IMR-90 (cell line): ENCODE results near the gene MYO3B. TPM values are rescaled to one million over a fixed set of nuclear protein-coding genes. Genes with fewer than 3 reads are reported as not detected.

Experiments used
- ATAC-seq: fragments of 200-7000 bp; cut with Tn5 transposase; 2 replicates; pipeline ENCODE4 v1.9.1; 2020; ENCODE audit warnings: low read depth, mild to moderate bottlenecking, moderate library complexity
- BruUV-seq: library from RNA; stranded (reverse); fragments of 400-500 nt; replicated peaks from 2 replicates; lab custom pipeline; 2021; lab: Mats Ljungman, UMichigan
- CTCF ChIA-PET: fragments of 300-600 bp; formaldehyde crosslinking; extraction: SDS; loops from one replicate; lab custom pipeline; 2021; ENCODE audit warnings: antibody characterized with exemption; lab: Yijun Ruan, JAX
- POLR2A ChIA-PET: fragments of 300-600 bp; sonication (Branson Sonifier 250); formaldehyde crosslinking; loops from one replicate; lab custom pipeline; 2022; ENCODE audit warnings: antibody characterized with exemption; ENCODE audit not compliant: unreplicated experiment; lab: Charles Lee
- DNase-seq: peaks from one replicate; pipeline ENCODE4 v3.0.0; 2013
- H2AFZ ChIP-seq: replicated peaks from 2 replicates; pipeline ENCODE3; 2013; ENCODE audit warnings: low read length, mild to moderate bottlenecking; ENCODE audit not compliant: poor library complexity
- H2AK5ac ChIP-seq: 2 replicates; pipeline ENCODE4 v1.6.1; 2013; ENCODE audit warnings: low read depth, low read length, inconsistent platforms
- H2AK9ac ChIP-seq: replicated peaks from 2 replicates; pipeline ENCODE3; 2013; ENCODE audit warnings: mild to moderate bottlenecking, low read depth, low read length, moderate library complexity; ENCODE audit not compliant: poor library complexity
- H2BK120ac ChIP-seq: 2 replicates; pipeline ENCODE4 v1.6.1; 2013; ENCODE audit warnings: low read depth, low read length, inconsistent platforms
- H2BK15ac ChIP-seq: 3 replicates; pipeline ENCODE4 v1.6.1; 2013; ENCODE audit warnings: low read depth, low read length, inconsistent platforms
- H2BK20ac ChIP-seq: 2 replicates; pipeline ENCODE4 v1.6.1; 2013; ENCODE audit warnings: low read depth, mild to moderate bottlenecking, inconsistent platforms, low read length, moderate library complexity
- H2BK5ac ChIP-seq: 2 replicates; pipeline ENCODE4 v1.6.1; 2013; ENCODE audit warnings: mild to moderate bottlenecking, low read depth, low read length, inconsistent platforms; ENCODE audit not compliant: poor library complexity, severe bottlenecking
- H3K14ac ChIP-seq: replicated peaks from 2 replicates; pipeline ENCODE4 v1.6.1; 2013; ENCODE audit warnings: low read depth, low read length, inconsistent platforms
- H3K18ac ChIP-seq: 2 replicates; pipeline ENCODE4 v1.6.1; 2013; ENCODE audit warnings: low read depth, low read length, control low read depth
- H3K23ac ChIP-seq: 2 replicates; pipeline ENCODE4 v1.6.1; 2013; ENCODE audit warnings: low read depth, low read length, inconsistent platforms
- H3K27ac ChIP-seq: 2 replicates; pipeline ENCODE4 v1.5.1; 2013; ENCODE audit warnings: mild to moderate bottlenecking, control low read depth, low read length; ENCODE audit not compliant: insufficient read depth
- H3K27me3 ChIP-seq: 2 replicates; pipeline ENCODE4 v1.6.1; 2013; ENCODE audit warnings: low read length; ENCODE audit not compliant: control insufficient read depth, insufficient read depth
- H3K36me3 ChIP-seq: 2 replicates; pipeline ENCODE4 v1.6.1; 2013; ENCODE audit warnings: low read length, mixed read lengths; ENCODE audit not compliant: control insufficient read depth, insufficient read depth
- H3K4ac ChIP-seq: 2 replicates; pipeline ENCODE4 v1.6.1; 2013; ENCODE audit warnings: low read depth, low read length, inconsistent platforms
- H3K4me1 ChIP-seq: 2 replicates; pipeline ENCODE4 v1.6.1; 2013; ENCODE audit warnings: low read length, mixed read lengths; ENCODE audit not compliant: control insufficient read depth, insufficient read depth
- H3K4me2 ChIP-seq: 2 replicates; pipeline ENCODE4 v1.6.1; 2013; ENCODE audit warnings: low read depth, mild to moderate bottlenecking, control low read depth, low read length, moderate library complexity
- H3K4me3 ChIP-seq: 2 replicates; pipeline ENCODE4 v1.5.1; 2013; ENCODE audit warnings: low read depth, mild to moderate bottlenecking, control low read depth, low read length, moderate library complexity; ENCODE audit not compliant: insufficient read depth
- H3K56ac ChIP-seq: 2 replicates; pipeline ENCODE4 v1.6.1; 2013; ENCODE audit warnings: low read length, inconsistent platforms; ENCODE audit not compliant: insufficient read depth; ENCODE audit errors: extremely low read depth
- H3K79me1 ChIP-seq, 2 experiments: 2 replicates each; pipeline ENCODE4 v1.6.1; 2013; ENCODE audit warnings: low read length in 2 of 2, inconsistent platforms in 1 of 2, low read depth in 1 of 2
- H3K9ac ChIP-seq: 2 replicates; pipeline ENCODE4 v1.6.1; 2013; ENCODE audit warnings: low read depth, low read length, control low read depth
- H3K9me1 ChIP-seq: 2 replicates; pipeline ENCODE4 v1.6.1; 2013; ENCODE audit warnings: low read length, inconsistent platforms; ENCODE audit not compliant: insufficient read depth
- H3K9me3 ChIP-seq: 2 replicates; pipeline ENCODE4 v1.6.1; 2013; ENCODE audit warnings: low read length; ENCODE audit not compliant: control insufficient read depth, insufficient read depth
- H4K20me1 ChIP-seq: 2 replicates; pipeline ENCODE4 v1.6.1; 2013; ENCODE audit warnings: low read length, inconsistent platforms; ENCODE audit not compliant: insufficient read depth
- H4K5ac ChIP-seq: 2 replicates; pipeline ENCODE4 v1.6.1; 2013; ENCODE audit warnings: mild to moderate bottlenecking, low read depth, low read length, control low read depth
- H4K8ac ChIP-seq, 2 experiments: 2 replicates each; pipeline ENCODE4 v1.6.1; 2013; ENCODE audit warnings: low read depth in 2 of 2, low read length in 2 of 2, control low read depth in 1 of 2, inconsistent platforms in 1 of 2
- H4K91ac ChIP-seq: 2 replicates; pipeline ENCODE4 v1.6.1; 2013; ENCODE audit warnings: low read depth, low read length, inconsistent platforms; ENCODE audit not compliant: insufficient read depth
- CEBPB ChIP-seq: IDR thresholded peaks from 2 replicates; pipeline ENCODE4 v1.6.1; 2012; ENCODE audit warnings: low read depth, low read length, improper control_type of control experiment
- CHD1 ChIP-seq: IDR thresholded peaks from 2 replicates; pipeline ENCODE4 v1.6.1; 2012; ENCODE audit warnings: low read depth, low read length, improper control_type of control experiment
- MAZ ChIP-seq: IDR thresholded peaks from 2 replicates; pipeline ENCODE4 v1.6.1; 2012; ENCODE audit warnings: low read depth, mild to moderate bottlenecking, low read length, improper control_type of control experiment, moderate library complexity, borderline replicate concordance
- POLR2A ChIP-seq: IDR thresholded peaks from 2 replicates; pipeline ENCODE4 v1.6.1; 2012; ENCODE audit warnings: mild to moderate bottlenecking, low read depth, low read length
- RAD21 ChIP-seq: IDR thresholded peaks from 2 replicates; pipeline ENCODE4 v1.6.1; 2012; ENCODE audit warnings: low read length, improper control_type of control experiment
- RCOR1 ChIP-seq: IDR thresholded peaks from 2 replicates; pipeline ENCODE4 v1.6.1; 2012; ENCODE audit warnings: mild to moderate bottlenecking, low read length, improper control_type of control experiment; ENCODE audit not compliant: insufficient replicate concordance
- WGBS, 2 experiments: methylation state at CpG; one replicate each; pipeline versions ENCODE4 v1.1.5 to v1.1.7; 2013; ENCODE audit warnings: missing lambda C conversion rate in 2 of 2; ENCODE audit not compliant: insufficient read length in 1 of 2; ENCODE audit errors: extremely low coverage in 2 of 2; 5-methylcytosine and 5-hydroxymethylcytosine counted together
- dilution Hi-C: fragments of 300-500 bp; cut with HindIII; formaldehyde crosslinking; loops from one replicate; pipeline ENCODE4 v1.14.3; 2018; ENCODE audit warnings: low sequenced_read_pairs; ENCODE audit not compliant: unreplicated experiment
- in situ Hi-C: fragments of 300-500 bp; cut with MboI; formaldehyde crosslinking; loops from 3 replicates; pipeline ENCODE4 v1.14.3; 2019; ENCODE audit warnings: low sequenced_read_pairs, inconsistent platforms, mixed read lengths
- intact Hi-C: fragments of 100-400 bp; cut with micrococcal nuclease; formaldehyde crosslinking; loops from 2 replicates; pipeline ENCODE4 v1.10.0; 2022
- polyA plus RNA-seq, 3 experiments: library from polyadenylated mRNA; depleted of rRNA; stranded (reverse); fragments of >200 nt; gene quantifications; 2 replicates each; pipeline ENCODE4 v1.2.3, GENCODE V29; 2012; ENCODE audit warnings: low replicate concordance in 1 of 3
- total RNA-seq: library from RNA; depleted of rRNA; stranded (reverse); fragments of >200 nt; gene quantifications from 2 replicates; pipeline ENCODE4 v1.2.3, GENCODE V29; 2012
- TF ChIP-seq, protein P1 (sequence below): fragments of 150-350 bp; IDR thresholded peaks from 2 replicates; pipeline ENCODE4 v1.6.1; 2017; ENCODE audit warnings: mild to moderate bottlenecking, antibody characterized with exemption, low read length, low read depth

MYO3B gene
- total and polyA plus RNA-seq, 2 of the 4 experiments (the other 2 are of a cell fraction) = 0.02 TPM; not detected in 1

DNA sequence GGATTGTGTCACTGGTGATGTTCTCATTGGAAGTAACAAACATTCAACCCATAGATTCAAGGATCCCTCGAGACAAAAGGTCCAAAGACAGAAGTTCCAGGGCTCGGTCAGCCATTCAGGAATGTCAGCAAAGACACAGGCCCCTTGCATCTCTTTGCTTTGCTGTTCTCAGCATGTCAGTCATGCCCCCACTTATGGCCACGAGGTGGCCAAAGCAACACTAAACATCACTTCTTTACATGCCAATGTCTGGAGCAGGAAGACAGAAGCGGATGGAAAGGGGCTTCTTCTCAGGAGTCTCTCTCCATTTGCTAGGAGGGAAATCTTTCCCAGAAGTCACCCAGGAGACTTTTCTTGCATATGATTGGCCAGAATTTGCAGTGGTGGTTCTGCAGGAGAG lies 345.6 kb downstream of the MYO3B start:
- no peak overlapping the region for H2AK5ac ChIP-seq
- no peak overlapping the region for H3K56ac ChIP-seq
- BruUV-seq = no TSS peak
- no peaks in the 10 kb centered on the region for H3K36me3 ChIP-seq
- H3K18ac ChIP-seq = no peak overlapping the region
- H3K4me2 ChIP-seq = no peak overlapping the region
- no peak overlapping the region for H2AK9ac ChIP-seq
- no peak overlapping the region for H2AFZ ChIP-seq
- no peak overlapping the region for H3K27ac ChIP-seq
- no peak overlapping the region for H3K4ac ChIP-seq
- no peaks in the 10 kb centered on the region for H3K9me1 ChIP-seq
- 67% methylated on average over 3 of the region's 4 CpGs; no CpG with 5 or more reads in 1 of the 2 experiments for WGBS, 2 experiments
- no peak overlapping the region for H4K8ac ChIP-seq
- no peak overlapping the region for H4K5ac ChIP-seq
- no peaks in the 10 kb centered on the region for H3K79me1 ChIP-seq
- TF ChIP-seq CEBPB = no peak
- no peak for TF ChIP-seq RAD21
- no peak for TF ChIP-seq RCOR1
- TF ChIP-seq, protein P1, sequence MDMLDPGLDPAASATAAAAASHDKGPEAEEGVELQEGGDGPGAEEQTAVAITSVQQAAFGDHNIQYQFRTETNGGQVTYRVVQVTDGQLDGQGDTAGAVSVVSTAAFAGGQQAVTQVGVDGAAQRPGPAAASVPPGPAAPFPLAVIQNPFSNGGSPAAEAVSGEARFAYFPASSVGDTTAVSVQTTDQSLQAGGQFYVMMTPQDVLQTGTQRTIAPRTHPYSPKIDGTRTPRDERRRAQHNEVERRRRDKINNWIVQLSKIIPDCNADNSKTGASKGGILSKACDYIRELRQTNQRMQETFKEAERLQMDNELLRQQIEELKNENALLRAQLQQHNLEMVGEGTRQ = no peak
- no peak for TF ChIP-seq MAZ
- TF ChIP-seq POLR2A = no peak
- TF ChIP-seq CHD1 = no peak
- no peak for DNase-seq
- H3K4me3 ChIP-seq = no peak overlapping the region
- intact Hi-C loops = no loop called here
- no peaks in the 10 kb centered on the region for H3K9me3 ChIP-seq
- in situ Hi-C loops = no loop called here
- H4K20me1 ChIP-seq = no peaks in the 10 kb centered on the region
- H3K4me1 ChIP-seq = peaks cover 2% of the 10 kb centered on the region; the same call in 1 of the 2 replicates
- CTCF ChIA-PET = no interaction called here
- H2BK120ac ChIP-seq = no peak overlapping the region
- dilution Hi-C loops = no loop called here
- H2BK15ac ChIP-seq = no peak overlapping the region
- H2BK5ac ChIP-seq = no peak overlapping the region
- peaks cover 2% of the 10 kb centered on the region; the same call in 1 of the 2 replicates for H3K27me3 ChIP-seq
- H3K9ac ChIP-seq = no peak overlapping the region
- H3K23ac ChIP-seq = no peak overlapping the region
- no peak overlapping the region for H4K91ac ChIP-seq
- no peak overlapping the region for H2BK20ac ChIP-seq
- POLR2A ChIA-PET = no interaction called here
- no peak for ATAC-seq
- no peak overlapping the region for H3K14ac ChIP-seq
